PC-9 (cell line): ENCODE results near the gene PRRC2B. TPM values are rescaled to one million over a fixed set of nuclear protein-coding genes. Genes with fewer than 3 reads are reported as not detected.

Experiments used
- BruUV-seq: library from RNA; stranded (reverse); fragments of 400-500 nt; replicated peaks from 2 replicates; lab custom pipeline; 2021; lab: Mats Ljungman, UMichigan
- CTCF ChIA-PET: fragments of 300-600 bp; sonication (Branson Sonifier 250); formaldehyde crosslinking; loops from one replicate; lab custom pipeline; 2022; ENCODE audit warnings: antibody characterized with exemption; lab: Charles Lee
- POLR2A ChIA-PET: fragments of 300-600 bp; sonication (Branson Sonifier 250); formaldehyde crosslinking; loops from one replicate; lab custom pipeline; 2022; ENCODE audit warnings: antibody characterized with exemption; ENCODE audit not compliant: unreplicated experiment; lab: Charles Lee
- DNase-seq, 2 experiments: peaks; one replicate each; pipeline versions ENCODE4 v3.0.0 to v3.0.0-alpha.2; 2015 to 2022; ENCODE audit warnings: mixed read lengths in 1 of 2
- H2AFZ ChIP-seq: fragments of 200-600 bp; sonication (generic); 2 replicates; pipeline ENCODE4 v1.8.1; 2017; ENCODE audit warnings: antibody characterized with exemption
- H3F3A ChIP-seq: fragments of 200-600 bp; sonication (generic); 2 replicates; pipeline ENCODE4 v1.8.1; 2017; ENCODE audit warnings: antibody characterized with exemption, mild to moderate bottlenecking, low read depth; ENCODE audit not compliant: insufficient read depth
- H3K27ac ChIP-seq: fragments of 200-600 bp; sonication (generic); 2 replicates; pipeline ENCODE4 v1.6.1; 2016; ENCODE audit warnings: mixed run types
- H3K27me3 ChIP-seq: fragments of 200-600 bp; sonication (generic); 2 replicates; pipeline ENCODE4 v1.6.1; 2016; ENCODE audit warnings: low read depth, mixed run types; ENCODE audit not compliant: insufficient read depth
- H3K36me3 ChIP-seq: fragments of 200-600 bp; sonication (generic); 2 replicates; pipeline ENCODE4 v1.6.1; 2016; ENCODE audit warnings: low read depth, mixed run types
- H3K4me1 ChIP-seq: fragments of 200-600 bp; sonication (generic); replicated peaks from 2 replicates; pipeline ENCODE4 v1.6.1; 2016; ENCODE audit warnings: mixed run types; ENCODE audit not compliant: insufficient read depth
- H3K4me2 ChIP-seq: fragments of 200-600 bp; sonication (generic); 2 replicates; pipeline ENCODE4 v1.6.1; 2017; ENCODE audit warnings: mixed run types
- H3K4me3 ChIP-seq: fragments of 200-600 bp; sonication (generic); 2 replicates; pipeline ENCODE4 v1.6.1; 2016; ENCODE audit warnings: mixed run types
- H3K79me2 ChIP-seq: fragments of 200-600 bp; sonication (generic); 2 replicates; pipeline ENCODE4 v1.6.1; 2017; ENCODE audit warnings: low read depth, mixed run types
- H3K9me2 ChIP-seq: fragments of 200-600 bp; sonication (generic); 2 replicates; pipeline ENCODE4 v1.8.1; 2017; ENCODE audit warnings: mild to moderate bottlenecking; ENCODE audit not compliant: insufficient read depth
- H3K9me3 ChIP-seq: fragments of 200-600 bp; sonication (generic); 2 replicates; pipeline ENCODE4 v1.8.1; 2016; ENCODE audit warnings: low read depth; ENCODE audit not compliant: insufficient read depth
- H4K20me1 ChIP-seq: fragments of 200-600 bp; sonication (generic); 2 replicates; pipeline ENCODE4 v1.8.1; 2017; ENCODE audit not compliant: insufficient read depth
- CTCF ChIP-seq: fragments of 200-600 bp; sonication (generic); conservative IDR thresholded peaks from 2 replicates; pipeline ENCODE4 v1.6.1; 2017; ENCODE audit warnings: mixed run types, antibody characterized with exemption, mild to moderate bottlenecking, moderate library complexity
- EZH2 ChIP-seq: fragments of 200-600 bp; sonication (generic); IDR thresholded peaks from 2 replicates; pipeline ENCODE4 v1.8.0; 2017; ENCODE audit warnings: antibody characterized with exemption, low read depth
- intact Hi-C: fragments of 100-400 bp; cut with micrococcal nuclease; formaldehyde crosslinking; loops from one replicate; pipeline ENCODE4 v1.10.0; 2022; ENCODE audit not compliant: unreplicated experiment
- total RNA-seq: library from RNA; stranded (reverse); gene quantifications from 2 replicates; pipeline ENCODE4 v1.2.3, GENCODE V29; 2021

Gene PRRC2B
- total RNA-seq, 1 experiment from 2014 or later, result 361 TPM

GRCh38 chr9:131517761-131518190 lies 123.9 kb downstream of the PRRC2B start:
- CTCF ChIA-PET, result no interaction called here
- H3K9me3 ChIP-seq, result no peaks in the 10 kb centered on the region

DNA sequence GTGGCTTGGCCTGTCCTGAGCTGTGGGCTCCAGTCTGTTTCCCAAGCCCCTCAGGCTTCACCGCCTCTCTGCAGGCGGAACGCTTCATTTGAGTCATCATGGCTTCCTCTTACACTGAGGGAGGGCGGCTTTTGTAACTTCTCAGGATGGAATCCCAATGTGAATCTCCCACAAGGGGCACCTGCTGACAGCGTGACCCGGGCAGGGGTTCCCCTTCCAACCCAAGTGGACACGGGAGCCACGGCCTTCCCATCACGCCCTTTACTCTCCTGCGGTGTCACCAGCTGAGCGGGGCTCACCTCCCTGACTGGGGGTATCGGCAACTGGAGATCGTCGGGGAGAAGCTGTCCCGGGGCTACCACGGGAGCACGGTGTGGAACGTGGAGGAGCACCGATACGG lies 124.7 kb downstream of the PRRC2B start:
- Histone ChIP-seq H3K4me1 (no peaks in the 10 kb centered on the region), H3K79me2 (no peaks in the 10 kb centered on the region), H3K36me3 (peaks cover 7% of the 10 kb centered on the region; the same call in 1 of the 2 replicates), H4K20me1 (peaks cover 9% of the 10 kb centered on the region; the same call in 1 of the 2 replicates), H3K9me3 (no peaks in the 10 kb centered on the region), H3K4me3 (no peak overlapping the region), H3K4me2 (no peak overlapping the region), H3K9me2 (no peaks in the 10 kb centered on the region), H3K27ac (no peak overlapping the region), H3F3A (no peaks in the 10 kb centered on the region; the same call in 1 of the 2 replicates), H2AFZ (no peak overlapping the region), H3K27me3 (no peaks in the 10 kb centered on the region)
- no TSS peak for BruUV-seq
- intact Hi-C loops, result no loop called here
- ChIA-PET POLR2A (interaction anchor here (0.7 kb wide), 1 partner anchor 106 kb away, joined by 3 read pairs; no protein-coding TSS in a partner anchor), CTCF (no interaction called here)
- no peak for DNase-seq
- no peak for TF ChIP-seq CTCF
- no peak for TF ChIP-seq EZH2

More at GRCh38 chr9:131517761-131518190, 123.9 kb downstream of the PRRC2B start:
- no peaks in the 10 kb centered on the region for H3K79me2 ChIP-seq
- H2AFZ ChIP-seq, result no peak overlapping the region
- BruUV-seq, result no TSS peak
- intact Hi-C loops, result no loop called here
- peaks cover 6% of the 10 kb centered on the region; the same call in 1 of the 2 replicates for H4K20me1 ChIP-seq
- H3K36me3 ChIP-seq, result peaks cover 7% of the 10 kb centered on the region; the same call in 1 of the 2 replicates
- no peak for DNase-seq
- no peak overlapping the region for H3K4me3 ChIP-seq
- H3F3A ChIP-seq, result no peaks in the 10 kb centered on the region; the same call in 1 of the 2 replicates
- no peaks in the 10 kb centered on the region for H3K4me1 ChIP-seq
- H3K4me2 ChIP-seq, result no peak overlapping the region
- POLR2A ChIA-PET, result no interaction called here
- H3K9me2 ChIP-seq, result no peaks in the 10 kb centered on the region
- no peak for TF ChIP-seq CTCF
- no peak for TF ChIP-seq EZH2
- no peak overlapping the region for H3K27ac ChIP-seq
- H3K27me3 ChIP-seq, result no peaks in the 10 kb centered on the region

- CTCF ChIA-PET, result no interaction called here
- H2AFZ ChIP-seq, result no peak overlapping the region
- no peaks in the 10 kb centered on the region for H3K4me1 ChIP-seq
- peaks cover 14% of the 10 kb centered on the region for H4K20me1 ChIP-seq
- no peaks in the 10 kb centered on the region for H3K79me2 ChIP-seq
- peaks cover 7% of the 10 kb centered on the region; the same call in 1 of the 2 replicates for H3K36me3 ChIP-seq
- no peaks in the 10 kb centered on the region; the same call in 1 of the 2 replicates for H3F3A ChIP-seq
- H3K27ac ChIP-seq, result no peak overlapping the region
- H3K4me2 ChIP-seq, result no peak overlapping the region
- no peaks in the 10 kb centered on the region for H3K9me3 ChIP-seq
- H3K9me2 ChIP-seq, result no peaks in the 10 kb centered on the region
- no peak for TF ChIP-seq CTCF
- no peak for TF ChIP-seq EZH2
- no peaks in the 10 kb centered on the region for H3K27me3 ChIP-seq
- DNase-seq, result no peak
- no TSS peak for BruUV-seq
- intact Hi-C loops, result no loop called here
- no peak overlapping the region for H3K4me3 ChIP-seq
- POLR2A ChIA-PET, result no interaction called here
Measured at GRCh38 chr9:131520503-131520902, 126.6 kb downstream of the PRRC2B start.
